Body of pancreas (tissue), 4 donors: Measurements from ENCODE around the gene CSRP3. TPM values are rescaled to one million over a fixed set of nuclear protein-coding genes. Genes with fewer than 3 reads are reported as not detected.
A peak's percentile ranks its signal among the peaks of the same experiment; 100 is the strongest.

Source experiments
- ATAC-seq: fragments of 150-250 bp; one replicate; pipeline ENCODE4 v1.9.1; 2016
- DNase-seq, 4 donors: peaks; one replicate each; pipeline ENCODE4 v3.0.0-alpha.2; 2019
- H3K27ac ChIP-seq, 4 donors: fragments of 200-600 bp; sonication (generic); 1 replicate in 3 of 4; 2 replicates in 1 of 4; pipeline versions ENCODE4 v1.5.1 to v1.6.1; 2016 to 2019; ENCODE audit warnings: mild to moderate bottlenecking in 1 of 4, mixed read lengths in 1 of 4, moderate library complexity in 1 of 4
- H3K27me3 ChIP-seq, 2 donors: fragments of 200-600 bp; sonication (generic); one replicate each; pipeline ENCODE4 v1.6.0; 2016; ENCODE audit warnings: mild to moderate bottlenecking in 1 of 2
- H3K36me3 ChIP-seq, 2 donors: fragments of 200-600 bp; sonication (generic); replicated peaks in 1 of 2; 2 replicates each; pipeline ENCODE4 v1.5.1; 2016; ENCODE audit warnings: low read depth in 2 of 2; ENCODE audit not compliant: insufficient read depth in 1 of 2
- H3K4me1 ChIP-seq: fragments of 200-600 bp; sonication (generic); one replicate; pipeline ENCODE4 v1.6.0; 2016
- H3K4me3 ChIP-seq, 2 donors: fragments of 200-600 bp; sonication (generic); 1 replicate in 1 of 2; 2 replicates in 1 of 2; pipeline ENCODE4 v1.5.1; 2016 to 2019
- H3K9me3 ChIP-seq, 3 donors: fragments of 200-600 bp; sonication (generic); 1 replicate in 2 of 3; 2 replicates in 1 of 3; pipeline ENCODE4 v1.5.1; 2016
- CTCF ChIP-seq, 7 experiments: fragments of 450-650 bp in 4 of 7; fragments of 200-600 bp in 3 of 7; sonication (generic) in 3 of 7; IDR thresholded peaks; one replicate each; pipeline ENCODE4 v1.5.1; 2016 to 2019; ENCODE audit warnings: antibody characterized with exemption in 7 of 7
- POLR2A ChIP-seq, 3 donors: fragments of 450-650 bp; IDR thresholded peaks; one replicate each; pipeline ENCODE4 v1.6.1; 2016; ENCODE audit warnings: antibody characterized with exemption in 3 of 3, mild to moderate bottlenecking in 2 of 3
- WGBS, 2 donors: methylation state at CpG; one replicate each; pipeline ENCODE4 v1.1.5; 2017; 5-methylcytosine and 5-hydroxymethylcytosine counted together
- intact Hi-C: fragments of 100-400 bp; cut with DNase I; formaldehyde crosslinking; loops from one replicate; pipeline ENCODE4 v1.15.1; 2023
- total RNA-seq, 2 donors: library from RNA; depleted of rRNA; stranded (reverse); fragments of >200 nt; gene quantifications; one replicate each; pipeline ENCODE4 v1.1.0, GENCODE V29; 2016

The CSRP3 gene
- total RNA-seq, 2 donors from 2014 or later: not detected

- no peak overlapping the region for H3K27ac ChIP-seq
- H3K27me3 ChIP-seq: no peaks in the 10 kb centered on the region
- H3K36me3 ChIP-seq: no peaks in the 10 kb centered on the region
- no peak for ATAC-seq
- H3K9me3 ChIP-seq: no peaks in the 10 kb centered on the region
- no peak overlapping the region for H3K4me3 ChIP-seq
- 83 to 84% methylated on average over 6 of the region's 6 CpGs for WGBS, 2 donors
- H3K4me1 ChIP-seq: no peaks in the 10 kb centered on the region
- intact Hi-C loops: no loop called here
- DNase-seq: no peak
- TF ChIP-seq CTCF (IDR thresholded peaks at IDR 0.05): no peak
Measured at GRCh38 chr11:19226378-19227195, 24.8 kb upstream of the CSRP3 start.

- Histone ChIP-seq H3K27ac (no peak overlapping the region), H3K36me3 (no peaks in the 10 kb centered on the region), H3K27me3 (no peaks in the 10 kb centered on the region), H3K4me1 (no peaks in the 10 kb centered on the region), H3K9me3 (no peaks in the 10 kb centered on the region), H3K4me3 (no peak overlapping the region)
- TF ChIP-seq CTCF (IDR thresholded peaks at IDR 0.05) (no peak), POLR2A (IDR thresholded peaks at IDR 0.05) (no peak)
- ATAC-seq (no peak), DNase-seq (no peak)
- intact Hi-C loops: no loop called here
- 95 to 100% methylated on average over 3 of the region's 3 CpGs for WGBS, 2 donors
Measured at GRCh38 chr11:19225581-19225980, 23.8 kb upstream of the CSRP3 start.

- Histone ChIP-seq H3K27me3 (no peaks in the 10 kb centered on the region), H3K27ac (no peak overlapping the region), H3K9me3 (no peaks in the 10 kb centered on the region), H3K4me3 (no peak overlapping the region), H3K4me1 (no peaks in the 10 kb centered on the region), H3K36me3 (no peaks in the 10 kb centered on the region)
- WGBS, 2 donors: 94 to 100% methylated on average over 5 to 6 of the region's 6 CpGs
- DNase-seq: no peak
- intact Hi-C loops: no loop called here
- no peak for ATAC-seq
- TF ChIP-seq POLR2A (IDR thresholded peaks at IDR 0.05) (no peak), CTCF (IDR thresholded peaks at IDR 0.05) (no peak)
Measured at GRCh38 chr11:19225123-19225522, 23.3 kb upstream of the CSRP3 start.

GRCh38 chr11:19220903-19221724, 19.3 kb upstream of the CSRP3 start:
- ATAC-seq (no peak), DNase-seq (peak in 2 of 4 donors; percentile 25 to 37)
- Histone ChIP-seq H3K27me3 (no peaks in the 10 kb centered on the region), H3K4me1 (no peaks in the 10 kb centered on the region), H3K27ac (no peak overlapping the region), H3K4me3 (no peak overlapping the region), H3K9me3 (no peaks in the 10 kb centered on the region), H3K36me3 (no peaks in the 10 kb centered on the region)
- intact Hi-C loops: no loop called here
- TF ChIP-seq CTCF (IDR thresholded peaks at IDR 0.05) (no peak), POLR2A (IDR thresholded peaks at IDR 0.05) (no peak)
- WGBS, 2 donors: 41 to 58% methylated on average over 3 of the region's 3 CpGs
